ELF-1 (cell line): ENCODE measurements around the gene SSU72.
A peak's percentile ranks its signal among the peaks of the same experiment; 100 is the strongest.

ENCODE experiments used
- DNase-seq: peaks from one replicate; pipeline ENCODE4 v3.0.0-alpha.2; 2016; ENCODE audit warnings: low read depth, low spot score

Gene SSU72

DNA sequence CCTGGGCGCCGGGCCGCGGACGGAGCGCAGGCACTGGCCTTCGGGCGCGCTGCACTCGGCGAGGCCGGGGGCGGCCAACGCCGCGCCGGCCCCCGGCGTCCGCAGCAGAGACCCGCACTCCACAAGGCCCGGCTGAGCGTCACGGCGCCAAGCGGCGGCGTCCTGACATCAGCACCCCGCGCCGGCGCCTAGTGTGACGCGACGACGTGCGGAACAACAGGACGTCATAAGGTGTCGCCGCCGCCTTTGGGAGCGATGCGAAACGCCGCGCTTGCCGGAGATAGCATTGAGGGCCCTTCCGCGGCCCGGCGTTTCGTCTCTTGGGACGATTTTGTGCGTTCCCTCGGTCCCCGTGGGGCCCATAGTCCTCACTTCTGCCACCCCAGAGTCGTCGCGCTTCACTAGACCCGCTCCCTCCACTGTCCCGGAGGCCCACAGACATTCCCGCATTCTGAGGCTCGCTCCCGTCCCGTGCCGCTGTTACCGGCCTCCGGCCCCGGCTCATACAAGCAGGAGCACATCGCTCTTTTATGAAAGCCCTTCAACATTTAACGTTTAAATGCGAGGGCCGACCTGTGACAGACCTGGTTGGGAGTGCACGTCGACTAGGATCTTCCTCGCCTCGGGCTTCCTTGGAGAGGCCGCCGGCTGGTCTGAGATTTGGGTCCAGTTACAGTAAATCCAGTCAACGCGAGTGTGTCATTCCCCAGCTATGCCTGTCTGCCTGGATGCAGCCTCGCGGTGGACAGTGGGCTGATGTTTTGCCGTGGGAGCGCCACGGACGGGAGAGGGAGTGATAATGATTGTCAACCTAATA lies at the start of gene SSU72:
Gene SSU72 (minus strand): TSS at position 143 of the 817 bp plus-strand sequence. CDS start 306 bp downstream, outside the sequence.
- peak; percentile 94 for DNase-seq

DNA sequence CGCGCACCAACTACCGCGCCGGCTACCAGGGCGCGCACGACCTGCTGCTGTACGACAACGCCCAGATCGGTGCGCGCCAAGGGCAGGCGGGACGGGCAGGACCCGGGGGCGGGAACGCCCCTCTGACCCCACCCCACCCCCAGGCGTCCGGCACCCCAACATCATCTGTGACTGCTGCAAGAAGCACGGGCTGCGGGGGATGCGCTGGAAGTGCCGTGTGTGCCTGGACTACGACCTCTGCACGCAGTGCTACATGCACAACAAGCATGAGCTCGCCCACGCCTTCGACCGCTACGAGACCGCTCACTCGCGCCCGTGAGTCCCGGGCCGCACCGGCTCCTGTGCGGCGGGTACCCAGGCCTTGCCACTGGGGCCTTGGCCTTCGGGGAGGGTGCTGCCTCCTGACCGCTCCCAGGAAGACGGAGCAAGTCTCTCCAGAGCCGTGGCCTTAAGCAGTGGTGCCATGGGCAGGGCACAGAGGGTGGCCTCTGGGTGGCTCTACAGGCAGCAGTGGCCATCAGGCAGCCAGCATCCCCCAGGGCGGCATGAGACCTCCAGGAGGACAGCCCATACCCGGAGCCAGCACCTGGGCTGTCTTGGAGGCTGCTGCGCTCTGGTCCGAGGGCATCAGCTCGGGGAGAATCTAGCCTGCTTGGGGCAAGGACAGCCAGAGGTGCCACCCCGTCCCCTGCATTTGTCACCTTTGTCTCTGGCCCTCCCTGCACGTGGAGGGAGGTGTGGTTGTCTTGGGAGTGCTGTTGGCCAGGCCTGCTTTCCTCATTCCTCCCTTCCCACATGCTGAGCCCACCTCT lies 49.2 kb upstream of the SSU72 start:
- DNase-seq = no peak

DNA sequence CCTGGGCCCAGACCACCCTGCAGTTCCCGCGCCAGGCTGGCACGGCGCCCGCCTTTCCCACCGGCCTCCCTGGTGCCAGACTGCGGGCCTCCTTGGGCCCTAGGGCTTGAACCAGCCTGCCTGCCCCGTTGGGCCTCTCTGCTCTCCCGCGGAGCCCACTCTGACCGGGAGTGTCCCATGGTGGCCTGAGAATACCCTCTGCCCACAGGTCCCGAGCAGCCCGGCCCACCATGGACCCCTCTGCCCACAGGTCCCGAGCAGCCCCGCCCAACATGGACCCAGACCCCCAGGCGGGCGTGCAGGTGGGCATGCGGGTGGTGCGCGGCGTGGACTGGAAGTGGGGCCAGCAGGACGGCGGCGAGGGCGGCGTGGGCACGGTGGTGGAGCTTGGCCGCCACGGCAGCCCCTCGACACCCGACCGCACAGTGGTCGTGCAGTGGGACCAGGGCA lies 48.5 kb upstream of the SSU72 start:
- no peak for DNase-seq

DNA sequence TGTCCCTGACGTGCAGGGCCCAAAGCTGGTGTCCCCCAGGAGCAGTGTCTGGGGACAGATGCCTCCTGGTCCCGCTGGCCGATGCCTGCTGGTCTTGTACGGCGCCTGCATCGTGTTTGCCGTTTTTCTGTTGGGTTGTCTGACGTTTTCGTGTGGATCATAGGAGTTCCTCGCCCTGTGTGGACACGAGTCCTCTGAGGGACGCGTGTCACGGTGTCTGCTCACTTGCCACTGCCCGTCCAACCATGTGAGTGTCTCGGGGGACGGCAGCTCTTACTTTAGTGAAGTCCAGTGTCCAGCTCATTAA lies 48.1 kb upstream of the SSU72 start:
- no peak for DNase-seq

GRCh38 chr1:1622010-1622787 lies 47.5 kb upstream of the SSU72 start:
- no peak for DNase-seq

DNA sequence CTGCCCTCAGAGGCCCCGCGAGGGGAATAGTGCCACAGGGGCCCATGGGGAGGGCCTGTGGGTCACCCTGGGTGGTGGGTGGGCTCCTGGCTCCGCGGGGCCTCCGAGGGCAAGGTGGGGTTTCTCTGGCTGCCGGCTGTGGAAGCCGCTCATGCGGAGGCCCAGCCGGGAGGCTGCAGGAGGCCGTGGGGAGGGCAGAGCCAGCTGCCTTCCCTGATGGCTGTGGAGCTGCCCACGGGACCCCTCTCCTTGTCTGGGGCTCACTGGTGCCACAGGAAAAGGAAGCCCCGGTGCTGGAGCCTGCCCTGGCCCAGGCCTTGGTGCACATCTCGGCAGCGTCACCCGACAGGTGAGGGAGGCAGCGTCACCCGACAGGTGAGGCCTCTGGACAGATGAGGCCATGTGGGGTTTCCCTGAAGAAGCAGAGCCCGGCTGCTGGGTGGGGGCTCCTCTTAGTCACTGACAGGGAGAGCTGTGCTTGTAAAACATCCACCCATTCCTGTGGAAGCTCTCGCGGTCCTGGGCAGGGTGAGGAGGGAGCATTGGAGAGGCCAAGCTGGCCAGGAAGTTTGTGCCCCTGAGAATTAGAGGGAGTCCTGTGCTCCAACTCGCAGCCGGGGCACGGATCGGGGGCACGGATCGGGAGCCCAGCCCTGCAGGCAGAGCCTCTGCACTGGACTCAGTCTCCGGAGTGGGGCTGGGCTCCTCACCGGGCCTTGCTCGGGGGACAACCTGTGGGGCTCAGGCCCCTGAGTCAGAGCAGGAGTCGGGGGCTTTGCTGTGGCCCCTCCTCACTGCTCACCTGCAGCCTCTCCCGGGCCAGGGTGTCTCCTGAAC lies 46.7 kb upstream of the SSU72 start:
- no peak for DNase-seq

- no peak for DNase-seq
Measured at GRCh38 chr1:1620433-1621139, 45.9 kb upstream of the SSU72 start.

GRCh38 chr1:1619917-1620361 lies 45.3 kb upstream of the SSU72 start:
- DNase-seq = peak; percentile 64

- DNase-seq = no peak
Measured at GRCh38 chr1:1618396-1619068, 43.9 kb upstream of the SSU72 start.

DNA sequence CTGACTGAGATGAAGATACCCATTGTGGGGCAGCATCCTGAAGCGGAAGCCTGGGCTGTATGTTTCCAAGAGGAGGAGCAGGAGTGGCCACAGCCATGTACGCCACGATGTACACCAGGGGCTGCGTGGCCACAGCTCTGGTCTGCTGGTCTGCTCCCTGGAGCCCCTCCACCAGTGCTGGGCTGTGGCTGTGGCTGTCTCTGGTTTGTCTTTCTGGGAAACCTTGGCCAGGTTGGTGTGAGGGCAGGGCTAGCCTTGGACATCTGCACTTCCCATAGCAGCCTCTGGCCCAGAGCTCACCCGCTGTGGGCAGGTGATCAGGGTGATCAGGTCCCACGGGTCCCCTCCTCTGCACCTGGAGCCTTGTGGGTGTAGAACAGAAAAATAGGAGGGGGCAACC lies 43.3 kb upstream of the SSU72 start:
- DNase-seq = no peak

- no peak for DNase-seq
Measured at GRCh38 chr1:1617516-1617915, 42.9 kb upstream of the SSU72 start.

DNA sequence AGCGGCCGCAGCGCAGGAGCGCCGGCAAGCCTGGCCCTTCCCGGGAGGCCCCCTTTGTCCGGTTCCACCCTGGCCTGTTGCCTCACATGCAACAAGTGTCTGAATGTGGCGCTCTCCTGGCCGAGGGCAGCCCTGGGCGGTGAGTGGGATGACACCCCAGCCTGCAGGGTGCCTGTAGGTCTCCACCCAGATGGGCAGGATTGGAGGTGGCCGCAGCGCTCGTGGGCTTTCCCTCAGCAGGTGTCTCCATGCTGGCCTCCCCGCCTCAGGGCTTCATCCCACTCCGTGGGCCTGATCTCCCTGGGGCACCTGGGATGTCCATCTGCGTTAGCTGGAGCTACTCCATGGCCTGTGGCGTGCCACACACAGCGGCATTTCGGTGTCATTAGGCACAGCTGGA lies 42.2 kb upstream of the SSU72 start:
- DNase-seq = no peak

DNA sequence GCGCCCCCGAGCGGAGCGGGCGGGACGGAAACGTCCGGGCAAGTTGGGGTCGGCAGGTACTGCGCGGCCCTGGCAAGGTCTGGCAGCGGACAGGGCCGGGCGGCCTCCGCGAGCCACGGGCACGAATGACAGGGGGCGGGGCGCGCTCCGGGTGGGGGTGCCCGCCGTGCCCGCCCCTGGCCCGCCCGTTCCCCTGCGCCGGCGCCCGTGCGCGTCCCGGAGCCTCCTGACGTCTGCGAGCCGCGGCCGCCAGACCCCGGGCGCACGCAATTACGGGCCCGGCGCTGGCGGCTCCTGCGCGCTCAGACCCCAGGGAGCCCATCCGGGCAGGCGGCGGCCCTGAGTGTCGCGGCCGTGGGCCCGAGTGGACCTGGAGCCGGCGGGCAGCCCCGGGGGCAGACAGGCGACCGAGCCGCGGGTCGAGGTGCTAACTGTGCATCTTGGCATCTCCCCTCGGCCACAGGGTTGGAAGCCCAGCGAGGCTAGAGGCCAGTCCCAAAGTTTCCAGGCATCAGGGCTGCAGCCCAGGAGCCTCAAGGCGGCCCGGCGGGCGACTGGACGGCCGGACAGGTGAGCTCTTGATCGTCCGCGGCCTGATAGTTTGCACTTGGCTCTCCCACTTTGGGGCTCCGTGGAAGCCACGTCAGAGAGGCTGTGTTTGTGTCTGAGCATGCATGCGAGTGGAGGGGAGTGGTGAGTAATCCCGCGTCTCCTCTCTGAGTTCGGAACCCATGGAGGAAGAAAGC lies 41.6 kb upstream of the SSU72 start:
- no peak for DNase-seq

GRCh38 chr1:1615256-1616044 lies 40.8 kb upstream of the SSU72 start, which contains the start of gene MIB2:
MIB2 (plus strand) TSS chr1:1615500; CDS start chr1:1623453, 7,953 bp downstream.
- peak; percentile 97 for DNase-seq

GRCh38 chr1:1614954-1615255 lies 40.2 kb upstream of the SSU72 start:
- no peak for DNase-seq

GRCh38 chr1:1614204-1614953 lies 39.7 kb upstream of the SSU72 start:
- DNase-seq = no peak

DNA sequence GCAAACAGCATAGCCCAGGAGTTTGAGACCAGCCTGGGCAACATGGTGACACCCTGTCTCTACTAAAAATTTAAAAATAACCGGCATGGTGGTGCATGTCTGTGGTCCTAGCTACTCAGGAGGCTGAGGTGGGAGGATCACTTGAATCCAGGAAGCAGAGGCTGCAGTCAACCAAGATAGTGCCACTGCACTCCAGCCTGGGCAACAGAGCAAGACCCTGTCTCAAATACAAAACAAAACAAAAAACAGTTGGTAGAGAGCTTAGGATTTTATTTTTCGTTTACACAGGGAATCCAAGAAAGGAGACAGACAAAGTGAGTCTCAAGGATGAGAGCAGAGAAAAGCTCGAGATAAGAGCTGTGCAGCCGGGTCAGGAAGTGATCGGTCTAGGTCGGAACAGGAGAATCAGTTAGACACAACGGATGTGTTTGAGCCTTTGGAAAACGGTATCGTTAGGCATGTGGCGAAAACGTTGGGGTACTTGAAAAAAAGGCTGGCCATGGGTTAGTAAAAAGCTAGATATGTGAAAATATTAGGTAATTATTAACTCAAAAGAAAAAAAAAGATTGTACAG lies 38.9 kb upstream of the SSU72 start:
- no peak for DNase-seq

DNA sequence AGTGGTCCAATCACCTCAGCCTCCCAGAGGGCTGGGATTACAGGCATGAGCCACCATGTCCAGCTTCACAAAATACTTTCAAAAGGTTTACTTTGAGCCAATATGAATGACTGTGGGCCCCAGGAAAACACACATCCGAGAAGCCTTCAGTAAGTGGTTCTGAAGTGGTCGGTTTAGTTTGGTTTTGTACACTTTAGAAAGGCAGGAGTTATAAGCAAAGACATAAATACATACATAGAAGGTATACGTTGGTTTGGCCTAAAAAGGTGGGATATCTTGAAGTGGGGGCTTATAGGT lies 37.4 kb upstream of the SSU72 start:
- no peak for DNase-seq
